ENCODE results near the gene CEP41.

- TF ChIP-seq CTCF (IDR thresholded peaks at IDR 0.05 in 2 of 3, conservative IDR thresholded peaks at IDR 0.05 in 1 of 3; ENCODE audit: control insufficient read depth in 2 of 3, extremely low read depth in 1 of 3, insufficient read depth in 1 of 3, low read depth in 3 of 3, low read length in 3 of 3) (no peak), NRF1 (conservative IDR thresholded peaks at IDR 0.05; ENCODE audit: low read depth, low read length) (no peak), POLR2A (IDR thresholded peaks at IDR 0.05; ENCODE audit: low read depth, low read length) (no peak), FOXK2 (IDR thresholded peaks at IDR 0.05) (no peak)
Observed at GRCh38 chr7:130381468-130382312, 59.1 kb downstream of the CEP41 start.

Measured in GM12878 (cell line).